CD4-positive, alpha-beta T cell treated with Interleukin-2 at 100 ng/mL for 4 hours (primary cell): ENCODE results near the gene CD300LB.
A peak's percentile ranks its signal among the peaks of the same experiment; 100 is the strongest.

ENCODE experiments used
- DNase-seq: peaks from one replicate; pipeline ENCODE4 v3.0.0-alpha.2; 2020; ENCODE audit warnings: low spot score

Gene CD300LB

DNA sequence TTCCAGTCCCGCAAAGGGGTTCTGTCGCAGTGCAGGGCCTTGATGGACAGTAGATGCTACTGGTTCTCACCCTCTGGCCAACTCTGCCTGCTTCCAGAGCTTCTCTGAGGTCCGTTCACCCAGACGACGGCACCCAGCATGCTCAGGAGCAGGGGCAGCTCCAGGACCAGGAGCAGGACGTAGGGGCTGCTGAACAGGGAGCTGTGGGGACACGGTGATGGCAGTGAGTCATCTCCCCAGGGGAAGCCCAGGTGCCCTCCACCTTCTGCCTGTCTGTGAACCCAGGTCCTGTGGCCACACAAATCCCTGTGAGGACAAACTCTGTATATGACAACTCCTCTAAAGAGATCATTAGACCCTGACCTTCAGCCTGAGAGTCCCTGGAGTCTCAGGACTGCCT, 18.1 kb upstream of the CD300LB start:
- no peak for DNase-seq

GRCh38 chr17:74547736-74548135, 16.5 kb upstream of the CD300LB start:
- DNase-seq = no peak

DNA sequence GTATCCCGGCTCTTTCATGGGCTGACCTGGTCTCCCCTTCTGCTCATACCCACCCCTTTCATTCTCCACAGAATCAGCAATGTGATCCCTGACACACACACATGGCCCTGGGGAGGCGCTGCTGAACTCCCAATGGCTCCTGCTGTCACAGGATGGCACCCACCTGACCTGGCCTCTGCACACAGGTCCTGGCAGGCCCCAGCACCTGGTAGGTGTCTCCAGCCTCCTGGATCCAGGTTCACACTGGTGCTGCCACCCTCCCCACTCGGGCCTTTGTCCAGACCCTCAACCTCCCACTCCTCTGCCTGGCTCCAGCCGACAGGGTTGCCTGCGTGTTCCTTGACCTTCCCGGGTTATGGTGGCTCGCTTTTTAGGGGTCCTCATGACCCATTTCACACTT, 16.0 kb upstream of the CD300LB start:
- DNase-seq = no peak

DNA sequence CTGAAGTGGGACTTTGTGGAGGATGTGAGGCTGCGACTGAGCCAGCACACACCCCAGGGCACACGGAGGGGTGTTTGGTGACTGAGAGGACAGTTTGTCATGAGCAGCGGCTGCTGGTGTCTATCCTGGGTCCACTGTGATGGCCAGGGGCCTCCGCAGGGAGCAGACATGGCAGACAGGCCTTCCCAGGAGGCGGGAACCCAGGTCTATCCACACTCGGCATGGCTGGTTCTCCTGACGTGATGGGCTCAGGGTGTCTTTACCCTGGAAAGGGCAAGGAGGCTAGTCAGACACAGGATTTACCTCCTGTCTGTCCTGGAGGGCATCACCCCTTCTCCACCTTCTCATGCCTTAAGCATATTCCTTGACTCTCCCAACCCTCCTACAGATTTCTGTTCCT, 15.3 kb upstream of the CD300LB start:
- DNase-seq = no peak

- DNase-seq = no peak
Measured at GRCh38 chr17:74545843-74546230, 14.6 kb upstream of the CD300LB start, which contains the start of gene CD300C. TSS of gene CD300C (minus strand) at chr17:74546115. CDS start at chr17:74545782, 333 bp downstream.

GRCh38 chr17:74544991-74545842, 13.9 kb upstream of the CD300LB start:
- DNase-seq = no peak

GRCh38 chr17:74543891-74544760, 12.9 kb upstream of the CD300LB start:
- DNase-seq = no peak

- DNase-seq = no peak
Measured at GRCh38 chr17:74543406-74543805, 12.1 kb upstream of the CD300LB start.

GRCh38 chr17:74542727-74543383, 11.6 kb upstream of the CD300LB start:
- no peak for DNase-seq

GRCh38 chr17:74542166-74542565, 10.9 kb upstream of the CD300LB start:
- DNase-seq = no peak

DNA sequence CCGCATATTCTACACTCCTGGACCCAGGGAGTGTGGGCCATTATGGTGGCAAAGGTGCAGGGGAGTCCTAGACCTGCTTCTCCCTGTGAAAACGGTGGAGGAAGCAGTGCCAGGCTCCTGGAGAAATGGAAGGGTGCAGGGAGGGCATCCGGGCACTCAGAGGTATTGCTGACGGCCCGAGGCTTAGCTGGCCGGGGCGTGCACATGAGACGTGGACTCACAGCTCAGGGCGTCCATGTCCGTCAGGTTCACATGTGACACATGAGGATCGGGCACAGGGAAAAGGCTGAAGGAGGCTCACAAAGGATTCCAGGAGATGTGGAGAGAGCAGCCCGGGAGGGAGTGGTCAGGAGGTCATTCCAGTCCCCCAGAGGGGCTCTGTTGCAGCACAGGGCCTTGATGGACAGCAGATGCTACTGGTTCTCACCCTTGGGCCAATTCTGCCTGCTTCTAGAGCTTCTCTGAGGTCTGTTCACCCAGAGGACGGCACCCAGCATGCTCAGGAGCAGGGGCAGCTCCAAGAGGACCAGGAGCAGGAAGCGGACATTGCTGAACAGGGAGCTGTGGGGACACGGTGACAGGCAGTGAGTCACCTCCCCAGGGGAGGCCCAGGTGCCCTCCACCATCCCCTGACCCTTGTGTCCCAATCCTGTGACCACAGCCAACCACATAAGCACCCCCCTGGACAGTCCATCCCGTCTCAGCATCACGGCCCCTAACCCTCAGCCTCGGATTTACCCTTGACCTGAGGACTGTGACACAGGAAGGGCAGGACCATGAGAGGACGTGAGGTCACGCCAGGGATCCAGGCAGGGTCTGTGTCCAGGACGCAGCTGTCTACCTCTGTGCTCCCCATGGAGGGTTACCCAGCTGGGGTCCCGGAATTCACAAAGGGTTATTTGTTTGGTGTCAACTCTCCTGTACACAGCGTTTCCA, 10.2 kb upstream of the CD300LB start:
- DNase-seq = no peak

DNA sequence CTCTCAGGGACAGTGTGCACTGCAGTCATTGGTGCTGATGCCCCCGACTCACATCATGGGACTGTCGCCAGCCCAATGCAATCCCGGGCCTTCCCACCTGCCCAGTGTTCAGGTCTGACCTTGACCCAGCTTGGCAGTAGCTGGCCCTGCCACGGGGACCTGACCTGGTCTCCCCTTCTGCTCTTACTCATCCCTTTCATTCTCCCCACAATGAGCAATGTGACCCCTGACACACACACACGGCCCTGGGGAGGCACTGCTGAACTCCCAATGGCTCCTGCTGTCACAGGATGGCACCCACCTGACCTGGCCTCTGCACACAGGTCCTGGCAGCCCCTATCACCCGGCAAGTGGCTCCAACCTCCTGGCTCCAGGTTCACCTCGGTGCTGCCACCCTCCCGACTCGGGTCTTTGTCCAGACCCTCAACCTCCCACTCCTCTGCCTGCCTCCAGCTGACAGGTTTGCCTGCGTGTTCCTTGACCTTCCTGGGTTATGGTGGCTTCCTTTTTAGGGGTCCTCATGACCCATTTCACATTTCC, 8.1 kb upstream of the CD300LB start:
- DNase-seq = no peak

GRCh38 chr17:74536890-74537289, 5.6 kb upstream of the CD300LB start:
- no peak for DNase-seq

GRCh38 chr17:74532115-74532514, 840 bp upstream of the CD300LB start:
- peak; percentile 15 for DNase-seq

GRCh38 chr17:74530831-74531150, 484 bp downstream of the CD300LB start:
- DNase-seq = no peak

GRCh38 chr17:74529243-74529642, 2.0 kb downstream of the CD300LB start:
- no peak for DNase-seq

DNA sequence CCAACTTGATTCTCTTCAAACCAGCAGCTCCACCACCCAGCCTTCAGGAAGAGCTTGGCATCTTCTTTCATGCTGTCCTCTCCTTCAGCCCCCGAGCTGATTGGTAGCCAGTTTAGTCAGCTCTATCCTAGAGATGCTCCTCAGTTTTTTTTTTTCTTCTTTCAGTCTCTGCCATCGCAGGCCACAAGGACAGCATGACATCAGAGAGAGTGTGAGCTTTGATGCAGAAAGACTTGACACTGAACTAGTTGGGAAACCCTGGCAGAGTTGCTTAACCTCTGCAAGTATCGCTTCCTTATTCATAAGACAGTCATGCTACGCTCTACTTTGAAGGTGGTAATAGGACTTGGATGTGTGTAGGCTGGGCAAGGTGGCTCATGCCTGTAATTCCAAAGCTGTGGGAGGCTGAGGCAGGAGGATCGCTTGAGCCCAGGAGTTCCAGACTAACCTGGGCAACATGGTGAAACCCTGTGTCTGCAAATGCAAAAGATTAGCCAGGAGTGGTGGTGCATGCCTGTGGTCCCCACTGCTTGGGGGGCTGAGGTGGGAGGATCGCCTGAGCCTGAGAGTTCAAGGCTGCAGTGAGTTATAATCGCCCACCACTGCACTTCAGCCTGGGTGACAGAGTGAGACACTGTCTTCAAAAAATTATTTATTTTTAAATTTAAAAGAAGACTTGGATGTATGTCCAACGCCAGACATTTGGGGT, 2.6 kb downstream of the CD300LB start:
- DNase-seq = no peak

DNA sequence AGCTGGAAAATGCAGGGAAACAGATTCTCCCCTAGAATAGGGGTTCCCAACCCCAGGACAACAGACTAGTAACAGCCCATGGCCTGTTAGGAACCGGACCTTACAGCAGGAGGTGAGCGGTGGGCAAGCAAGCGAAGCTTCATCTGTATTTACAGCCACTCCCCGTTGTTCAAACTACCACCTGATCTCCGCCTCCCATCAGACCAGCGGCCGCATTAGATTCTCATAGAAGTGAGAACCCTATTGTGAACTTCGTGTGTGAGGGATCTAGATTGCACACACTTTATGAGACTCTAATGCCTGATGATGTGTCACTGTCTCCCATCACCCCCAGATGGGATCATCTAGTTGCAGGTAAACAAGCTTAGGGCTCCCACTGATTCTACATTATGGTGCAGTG, 3.5 kb downstream of the CD300LB start:
- no peak for DNase-seq

DNA sequence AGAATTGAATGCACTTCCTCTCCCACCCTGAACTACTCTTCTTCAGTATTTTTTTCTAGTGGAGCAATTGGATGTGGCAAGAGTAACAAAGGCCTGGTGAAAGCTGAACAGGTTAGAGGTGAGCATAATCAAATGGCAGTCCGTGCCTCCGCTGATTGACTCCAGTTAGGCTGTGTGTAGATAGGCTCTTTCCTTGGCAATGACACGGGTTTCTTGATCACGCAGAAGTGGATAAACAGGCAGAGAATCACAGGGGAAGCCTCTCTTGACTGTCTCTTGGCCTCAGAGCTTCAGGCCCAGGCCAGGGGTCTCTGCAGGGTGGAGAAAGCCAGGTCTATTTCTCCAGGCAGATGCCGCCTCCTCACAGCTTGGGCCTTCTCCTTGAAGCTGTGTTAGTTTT, 4.2 kb downstream of the CD300LB start:
- no peak for DNase-seq

- no peak for DNase-seq
Measured at GRCh38 chr17:74526681-74527080, 4.6 kb downstream of the CD300LB start.
